Femur (tissue), 1 donor: Measurements from ENCODE around the gene SRP68.

Experiments
- DNase-seq: peaks from one replicate; pipeline ENCODE4 v3.0.0-alpha.2; 2017

SRP68 gene

GRCh38 chr17:76017481-76018339, 54.6 kb downstream of the SRP68 start:
- DNase-seq = no peak

GRCh38 chr17:76014925-76015261, 57.4 kb downstream of the SRP68 start:
- DNase-seq = no peak

- DNase-seq = peak; percentile 75
Observed at GRCh38 chr17:76014100-76014924, 58.0 kb downstream of the SRP68 start.

- DNase-seq = no peak
Observed at GRCh38 chr17:76013377-76013932, 58.9 kb downstream of the SRP68 start.

- DNase-seq = no peak
Observed at GRCh38 chr17:76011951-76012350, 60.4 kb downstream of the SRP68 start.

- no peak for DNase-seq
Observed at GRCh38 chr17:76009969-76010661, 62.2 kb downstream of the SRP68 start.

GRCh38 chr17:76009447-76009846, 62.9 kb downstream of the SRP68 start:
- no peak for DNase-seq

- DNase-seq = no peak
Observed at GRCh38 chr17:76008630-76009425, 63.5 kb downstream of the SRP68 start.

- DNase-seq = no peak
Observed at GRCh38 chr17:76008208-76008607, 64.1 kb downstream of the SRP68 start.

- no peak for DNase-seq
Observed at GRCh38 chr17:76007850-76008165, 64.5 kb downstream of the SRP68 start.

GRCh38 chr17:76007131-76007849, 65.0 kb downstream of the SRP68 start:
- DNase-seq = no peak

GRCh38 chr17:76005263-76006149, 66.8 kb downstream of the SRP68 start:
- peak; percentile 88 for DNase-seq

- DNase-seq = no peak
Observed at GRCh38 chr17:76004750-76005262, 67.5 kb downstream of the SRP68 start.

GRCh38 chr17:76003915-76004314, 68.4 kb downstream of the SRP68 start:
- DNase-seq = no peak

- peak; percentile 12 for DNase-seq
Observed at GRCh38 chr17:76002100-76002499, 70.2 kb downstream of the SRP68 start.

GRCh38 chr17:76000755-76001521, 71.4 kb downstream of the SRP68 start, which contains the start of gene CDK3:
CDK3 (plus strand) TSS chr17:76000855; CDS start chr17:76001426, 571 bp downstream.
- no peak for DNase-seq

- no peak for DNase-seq
Observed at GRCh38 chr17:76000016-76000754, 72.1 kb downstream of the SRP68 start.

GRCh38 chr17:75998327-75998795, 74.0 kb downstream of the SRP68 start:
- DNase-seq = no peak
